ENCODE measurements around the gene MAPK12.

DNA sequence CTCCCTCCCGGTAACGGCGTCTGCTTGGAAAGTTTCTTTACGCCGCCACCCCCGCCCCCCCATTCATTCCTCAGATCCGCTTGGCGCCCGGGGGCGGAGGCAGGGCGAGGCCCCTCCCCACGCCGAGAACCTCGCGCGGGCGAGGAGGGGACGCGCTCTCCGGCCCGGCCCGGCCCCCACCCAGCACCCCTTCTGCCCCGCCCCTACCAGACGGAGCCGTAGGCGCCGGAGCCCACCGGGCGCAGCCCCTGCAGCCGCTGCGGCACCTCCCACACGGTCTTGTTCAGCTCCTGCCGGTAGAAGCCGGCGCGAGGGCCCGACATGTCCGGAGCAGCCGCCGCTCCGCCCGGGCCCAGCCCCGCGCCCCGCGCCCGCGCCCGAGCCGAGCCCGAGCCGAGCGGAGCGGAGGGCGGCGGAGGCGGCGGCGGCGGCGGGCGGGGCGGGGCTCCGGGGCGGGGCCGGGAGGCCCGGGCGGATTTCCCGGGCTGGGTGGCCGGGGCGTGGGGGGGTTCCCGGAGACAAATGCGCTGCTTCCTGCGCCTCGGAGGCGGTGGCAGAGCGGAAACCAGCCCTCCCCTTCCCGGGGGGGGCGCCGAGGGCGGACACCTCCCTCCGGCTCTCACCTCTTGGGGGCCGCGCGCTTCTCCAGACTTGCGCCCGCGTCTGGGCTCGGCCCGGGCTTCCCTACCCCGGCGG lies 8.6 kb upstream of the MAPK12 start, which contains the start of gene MAPK11:
- TF ChIP-seq EZH2 (IDR thresholded peaks at IDR 0.05; ENCODE audit: borderline replicate concordance, low read length) = no peak
- TF ChIP-seq, protein P1, sequence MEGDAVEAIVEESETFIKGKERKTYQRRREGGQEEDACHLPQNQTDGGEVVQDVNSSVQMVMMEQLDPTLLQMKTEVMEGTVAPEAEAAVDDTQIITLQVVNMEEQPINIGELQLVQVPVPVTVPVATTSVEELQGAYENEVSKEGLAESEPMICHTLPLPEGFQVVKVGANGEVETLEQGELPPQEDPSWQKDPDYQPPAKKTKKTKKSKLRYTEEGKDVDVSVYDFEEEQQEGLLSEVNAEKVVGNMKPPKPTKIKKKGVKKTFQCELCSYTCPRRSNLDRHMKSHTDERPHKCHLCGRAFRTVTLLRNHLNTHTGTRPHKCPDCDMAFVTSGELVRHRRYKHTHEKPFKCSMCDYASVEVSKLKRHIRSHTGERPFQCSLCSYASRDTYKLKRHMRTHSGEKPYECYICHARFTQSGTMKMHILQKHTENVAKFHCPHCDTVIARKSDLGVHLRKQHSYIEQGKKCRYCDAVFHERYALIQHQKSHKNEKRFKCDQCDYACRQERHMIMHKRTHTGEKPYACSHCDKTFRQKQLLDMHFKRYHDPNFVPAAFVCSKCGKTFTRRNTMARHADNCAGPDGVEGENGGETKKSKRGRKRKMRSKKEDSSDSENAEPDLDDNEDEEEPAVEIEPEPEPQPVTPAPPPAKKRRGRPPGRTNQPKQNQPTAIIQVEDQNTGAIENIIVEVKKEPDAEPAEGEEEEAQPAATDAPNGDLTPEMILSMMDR (conservative IDR thresholded peaks at IDR 0.05 in 1 of 2, IDR thresholded peaks at IDR 0.05 in 1 of 2; ENCODE audit: extremely low read depth in 1 of 2, insufficient read depth in 1 of 2, low read depth in 1 of 2, low read length in 2 of 2) = no peak
